ENCODE data around the gene NR1I3. TPM values are rescaled to one million over a fixed set of nuclear protein-coding genes. Genes with fewer than 3 reads are reported as not detected.
A peak's percentile ranks its signal among the peaks of the same experiment; 100 is the strongest.

Gene NR1I3
- total and polyA plus RNA-seq, 2 donors (not counting 1 experiment from before 2014, with no cell fraction given): not detected

- ATAC-seq (ENCODE audit: low read depth) (no peak), DNase-seq (no peak)
- no peaks in the 10 kb centered on the region for H3K9me3 Mint-ChIP-seq (ENCODE audit: insufficient read depth)
- H3K27me3 Mint-ChIP-seq: no peaks in the 10 kb centered on the region
- peaks cover 31% of the 10 kb centered on the region for H3K4me1 Mint-ChIP-seq
- H3K4me3 ChIP-seq (ENCODE audit: control extremely low read depth in 1 of 5, extremely low read depth in 1 of 5, insufficient read depth in 1 of 5, low read depth in 2 of 5, low read length in 4 of 5): no peak overlapping the region
- WGBS (ENCODE audit: insufficient coverage): 89% methylated on average over 3 of the region's 3 CpGs
- peaks cover 1 to 18% of the 10 kb centered on the region in 2 experiments for H3K36me3 ChIP-seq (replicated peaks in 1 of 2; ENCODE audit: control extremely low read depth in 1 of 2, control insufficient read depth in 1 of 2, extremely low read depth in 1 of 2, insufficient read depth in 2 of 2, low read length in 1 of 2)
- H3K4me3 Mint-ChIP-seq: no peak overlapping the region
- no peaks in the 10 kb centered on the region for H3K9me3 ChIP-seq (ENCODE audit: control extremely low read depth in 1 of 3, control insufficient read depth in 2 of 3, insufficient read depth in 1 of 3, low read length in 2 of 3)
- no peaks in the 10 kb centered on the region for H3K27me3 ChIP-seq (replicated peaks in 1 of 4; ENCODE audit: control extremely low read depth in 1 of 4, control insufficient read depth in 3 of 4, insufficient read depth in 4 of 4, low read length in 3 of 4)
- intact Hi-C loops (cut with micrococcal nuclease): loop anchor here (5.0 kb wide), 2 partner anchors 38 to 62 kb away; no protein-coding TSS in a partner anchor
- H3K4me2 ChIP-seq (replicated peaks; ENCODE audit: low read depth, low read length, poor library complexity, severe bottlenecking): no peak overlapping the region
- H3K4me1 ChIP-seq (ENCODE audit: control insufficient read depth in 2 of 2, insufficient read depth in 2 of 2, low read length in 2 of 2): peaks cover 22 to 29% of the 10 kb centered on the region in 2 donors
- no peaks in the 10 kb centered on the region for H4K20me1 ChIP-seq (ENCODE audit: control insufficient read depth, insufficient read depth, low read length, poor library complexity, severe bottlenecking)
- H3K9ac ChIP-seq (ENCODE audit: low read length): no peak overlapping the region
- H3K27ac ChIP-seq (ENCODE audit: low read length in 2 of 2): no peak overlapping the region
- ChIA-PET POLR2A (no interaction called here), CTCF (interaction anchor here (0.9 to 10.0 kb wide), 8 partner anchors 10 to 151 kb away, joined by 3 to 104 read pairs (median 6); partner anchors contain the start of genes CFAP126 and NDUFS2)
- H3K27ac Mint-ChIP-seq: no peak overlapping the region
- H2AFZ ChIP-seq (ENCODE audit: insufficient read depth, low read depth, low read length, poor library complexity, severe bottlenecking): no peak overlapping the region
- peaks cover 7% of the 10 kb centered on the region for H3K79me2 ChIP-seq (ENCODE audit: control insufficient read depth, insufficient read depth, low read length)
- TF ChIP-seq EZH2 (IDR thresholded peaks at IDR 0.05; ENCODE audit: borderline replicate concordance, insufficient read depth, low read depth, low read length, poor library complexity, severe bottlenecking): no peak
- no peak for TF ChIP-seq CTCF (IDR thresholded peaks at IDR 0.05)
These were observed 8.1 kb downstream of the NR1I3 start for GRCh38 chr1:161229896-161230295.

- intact Hi-C loops (cut with micrococcal nuclease): loop anchor here (5.0 kb wide), 2 partner anchors 36 to 64 kb away; no protein-coding TSS in a partner anchor
- DNase-seq (no peak), ATAC-seq (ENCODE audit: low read depth) (no peak)
- Histone ChIP-seq H3K4me3 (ENCODE audit: control extremely low read depth in 1 of 5, extremely low read depth in 1 of 5, insufficient read depth in 1 of 5, low read depth in 2 of 5, low read length in 4 of 5) (no peak overlapping the region), H3K27ac (ENCODE audit: low read length in 2 of 2) (no peak overlapping the region), H3K36me3 (replicated peaks in 1 of 2; ENCODE audit: control extremely low read depth in 1 of 2, control insufficient read depth in 1 of 2, extremely low read depth in 1 of 2, insufficient read depth in 2 of 2, low read length in 1 of 2) (peaks cover 1 to 18% of the 10 kb centered on the region in 2 experiments), H3K9me3 (ENCODE audit: control extremely low read depth in 1 of 3, control insufficient read depth in 2 of 3, insufficient read depth in 1 of 3, low read length in 2 of 3) (no peaks in the 10 kb centered on the region), H3K27me3 (replicated peaks in 1 of 4; ENCODE audit: control extremely low read depth in 1 of 4, control insufficient read depth in 3 of 4, insufficient read depth in 4 of 4, low read length in 3 of 4) (peaks cover 0 to 12% (median 11%) of the 10 kb centered on the region in 4 experiments), H3K9ac (ENCODE audit: low read length) (no peak overlapping the region), H3K79me2 (ENCODE audit: control insufficient read depth, insufficient read depth, low read length) (peaks cover 7% of the 10 kb centered on the region), H3K4me1 (ENCODE audit: control insufficient read depth in 2 of 2, insufficient read depth in 2 of 2, low read length in 2 of 2) (peaks cover 22 to 29% of the 10 kb centered on the region in 2 donors), H2AFZ (ENCODE audit: insufficient read depth, low read depth, low read length, poor library complexity, severe bottlenecking) (no peak overlapping the region), H4K20me1 (ENCODE audit: control insufficient read depth, insufficient read depth, low read length, poor library complexity, severe bottlenecking) (no peaks in the 10 kb centered on the region), H3K4me2 (replicated peaks; ENCODE audit: low read depth, low read length, poor library complexity, severe bottlenecking) (peak overlapping the region; percentile 84)
- no peaks in the 10 kb centered on the region for H3K9me3 Mint-ChIP-seq (ENCODE audit: insufficient read depth)
- peak overlapping the region; percentile 39 for H3K4me3 Mint-ChIP-seq
- CTCF ChIA-PET: interaction anchor here (0.6 to 10.0 kb wide), 13 partner anchors 17 to 181 kb away, joined by 3 to 104 read pairs (median 4); partner anchors contain the start of genes CFAP126 and PPOX
- H3K27ac Mint-ChIP-seq: peak overlapping the region; percentile 69
- POLR2A ChIA-PET: interaction anchor here (0.6 kb wide), 1 partner anchor 304 kb away, joined by 3 read pairs; no protein-coding TSS in a partner anchor
- peaks cover 31% of the 10 kb centered on the region for H3K4me1 Mint-ChIP-seq
- peaks cover 11% of the 10 kb centered on the region for H3K27me3 Mint-ChIP-seq
- no peak for TF ChIP-seq CTCF (IDR thresholded peaks at IDR 0.05)
- TF ChIP-seq EZH2 (IDR thresholded peaks at IDR 0.05; ENCODE audit: borderline replicate concordance, insufficient read depth, low read depth, low read length, poor library complexity, severe bottlenecking): no peak
- no CpG with 5 or more reads among the region's 7 CpGs for WGBS (ENCODE audit: insufficient coverage)
These were observed 10.0 kb downstream of the NR1I3 start for GRCh38 chr1:161228032-161228431.
